ENCODE data around the gene SPAG9. TPM values are rescaled to one million over a fixed set of nuclear protein-coding genes. Genes with fewer than 3 reads are reported as not detected.

SPAG9 gene
- total and polyA plus RNA-seq, 7 donors = 21.6 to 79.9 (median 74.3) TPM

GRCh38 chr17:50946891-50947781 lies 173.5 kb downstream of the SPAG9 start:
- Histone ChIP-seq H3K4me3 (no peak overlapping the region), H3K27me3 (no peaks in the 10 kb centered on the region), H3K4me1 (peaks cover 0 to 60% (median 58%) of the 10 kb centered on the region in 4 donors), H3K36me3 (no peaks in the 10 kb centered on the region), H3K9me3 (no peaks in the 10 kb centered on the region), H3K27ac (peak overlapping the region; percentile 82 to 92 (median 84))
- WGBS, 2 donors = 88% methylated on average over 19 of the region's 19 CpGs
- TF ChIP-seq EP300 (IDR thresholded peaks at IDR 0.05) (no peak), POLR2AphosphoS5 (IDR thresholded peaks at IDR 0.05) (no peak), CTCF (IDR thresholded peaks at IDR 0.05) (no peak), POLR2A (IDR thresholded peaks at IDR 0.05) (no peak)
- DNase-seq = peak; percentile 63
- intact Hi-C loops (cut with DNase I) = no loop called here

DNA sequence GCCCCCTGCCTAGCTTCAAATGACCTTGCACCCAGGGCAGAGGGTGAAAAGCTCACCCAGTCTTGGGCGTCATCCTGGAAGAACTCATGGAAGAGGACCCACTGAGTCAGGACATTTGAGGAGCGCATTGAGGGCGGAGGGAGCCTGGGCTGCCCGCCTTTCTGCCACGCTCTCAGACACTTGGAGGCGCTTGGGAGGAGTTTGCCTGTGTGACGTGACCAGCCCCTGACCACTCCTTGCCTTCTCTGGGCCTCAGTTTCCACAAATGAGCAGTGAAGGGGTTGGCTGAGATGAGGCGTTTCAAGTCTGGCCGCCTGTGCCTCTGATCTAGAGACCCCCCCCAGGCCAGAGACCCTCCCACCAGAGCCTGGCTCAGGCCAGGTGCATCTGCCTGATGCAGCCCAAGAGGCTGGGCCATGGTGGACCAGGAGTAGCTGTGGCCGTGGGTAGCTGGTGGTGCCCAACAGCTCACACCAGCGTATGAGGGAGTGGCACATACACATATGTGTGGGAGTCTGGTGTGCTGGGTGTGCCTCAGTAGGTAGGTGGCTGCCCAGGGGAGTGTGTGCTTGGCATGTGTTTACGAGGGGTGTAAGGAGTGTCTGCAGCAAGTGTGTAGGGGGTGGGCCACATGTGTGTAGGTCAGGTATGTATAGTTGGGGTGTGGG lies 174.3 kb downstream of the SPAG9 start:
- TF ChIP-seq CTCF (IDR thresholded peaks at IDR 0.05) = no peak
- TF ChIP-seq EP300 (IDR thresholded peaks at IDR 0.05) = no peak
- Histone ChIP-seq H3K36me3 (no peaks in the 10 kb centered on the region), H3K9me3 (no peaks in the 10 kb centered on the region), H3K4me1 (peaks cover 0 to 60% (median 58%) of the 10 kb centered on the region in 4 donors), H3K4me3 (no peak overlapping the region), H3K27ac (peak overlapping the region in 3 of 4 donors; percentile 16 to 92 (median 83)), H3K27me3 (no peaks in the 10 kb centered on the region)
- WGBS, 2 donors = 78 to 90% methylated on average over 12 of the region's 12 CpGs
- peak; percentile 55 for DNase-seq
- intact Hi-C loops (cut with DNase I) = no loop called here

GRCh38 chr17:50945779-50946222 lies 174.9 kb downstream of the SPAG9 start:
- H3K27me3 ChIP-seq = no peaks in the 10 kb centered on the region
- intact Hi-C loops (cut with DNase I) = no loop called here
- TF ChIP-seq POLR2A (IDR thresholded peaks at IDR 0.05) (no peak), CTCF (IDR thresholded peaks at IDR 0.05) (no peak), POLR2AphosphoS5 (IDR thresholded peaks at IDR 0.05) (no peak), EP300 (IDR thresholded peaks at IDR 0.05) (no peak)
- H3K36me3 ChIP-seq = no peaks in the 10 kb centered on the region
- H3K4me1 ChIP-seq = peaks cover 0 to 56% (median 54%) of the 10 kb centered on the region in 4 donors
- no peak overlapping the region for H3K27ac ChIP-seq
- no peaks in the 10 kb centered on the region for H3K9me3 ChIP-seq
- WGBS, 2 donors = 93% methylated on average over 3 of the region's 3 CpGs
- DNase-seq = peak; percentile 21
- H3K4me3 ChIP-seq = no peak overlapping the region

DNA sequence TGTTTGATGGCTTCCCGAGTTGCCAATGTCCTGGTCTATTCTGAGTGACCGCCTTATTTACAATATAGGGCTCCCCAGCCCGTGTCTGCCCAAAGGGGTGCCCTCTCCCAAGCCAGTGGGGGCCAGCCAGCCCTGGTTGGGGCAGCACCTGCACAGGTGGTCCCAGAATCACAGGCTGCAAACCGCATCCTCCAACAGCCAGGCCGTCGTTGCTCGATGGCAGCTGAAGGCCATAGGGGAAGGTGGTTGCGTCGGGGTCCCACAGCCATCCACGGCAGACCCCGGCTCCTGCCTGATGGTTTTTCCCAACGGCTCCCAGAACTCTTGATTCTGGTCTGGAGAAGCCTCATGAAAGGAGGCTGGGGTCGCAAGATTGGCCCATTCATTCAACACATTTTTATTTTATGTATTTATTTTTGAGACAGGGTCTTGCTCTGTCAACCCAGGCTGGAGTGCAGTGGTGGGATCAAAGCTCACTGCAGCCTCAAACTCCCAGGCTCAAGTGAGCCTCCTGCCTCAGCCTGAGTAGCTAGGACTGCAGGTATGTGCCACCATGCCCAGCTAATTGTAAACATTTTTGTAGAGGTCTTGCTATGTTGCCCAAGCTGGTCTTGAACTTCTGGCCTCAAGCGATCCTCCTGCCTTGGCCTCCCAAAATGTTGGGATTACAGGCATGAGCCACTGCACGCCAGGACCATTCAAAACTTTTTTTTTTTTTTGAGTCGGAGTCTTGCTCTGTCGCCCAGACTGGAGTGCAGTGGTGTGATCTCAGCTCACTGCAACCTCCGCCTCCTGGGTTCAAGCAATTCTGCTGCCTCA lies 175.6 kb downstream of the SPAG9 start:
- peak overlapping the region; percentile 33 to 59 (median 48) for H3K4me3 ChIP-seq

More for the DNA sequence above, 175.6 kb downstream of the SPAG9 start:
- 61 to 64% methylated on average over 18 of the region's 18 CpGs for WGBS, 2 donors
- peaks cover 0 to 49% (median 47%) of the 10 kb centered on the region in 4 donors for H3K4me1 ChIP-seq
- no peak for DNase-seq
- H3K27ac ChIP-seq = peak overlapping the region; percentile 85 to 89 (median 86)
- TF ChIP-seq EP300 (IDR thresholded peaks at IDR 0.05) = no peak
- no peak for TF ChIP-seq CTCF (IDR thresholded peaks at IDR 0.05)
- TF ChIP-seq POLR2A (IDR thresholded peaks at IDR 0.05) = no peak
- no peak for TF ChIP-seq POLR2AphosphoS5 (IDR thresholded peaks at IDR 0.05)
- no peaks in the 10 kb centered on the region for H3K36me3 ChIP-seq
- intact Hi-C loops (cut with DNase I) = loop anchor here (5.0 kb wide), 1 partner anchor 43 kb away; no protein-coding TSS in a partner anchor
- no peaks in the 10 kb centered on the region for H3K27me3 ChIP-seq
- no peaks in the 10 kb centered on the region for H3K9me3 ChIP-seq

All from sigmoid colon (tissue), 7 donors.